Measurements from ENCODE around the gene LMF1. TPM values are rescaled to one million over a fixed set of nuclear protein-coding genes. Genes with fewer than 3 reads are reported as not detected.
"Not testable (repeated sequence)": the region's sequence is repeated elsewhere in the genome, so short reads cannot be mapped to it uniquely, and the experiment has no call there.

Gene LMF1
- total RNA-seq, 1 experiment from 2014 or later = 13.5 TPM

DNA sequence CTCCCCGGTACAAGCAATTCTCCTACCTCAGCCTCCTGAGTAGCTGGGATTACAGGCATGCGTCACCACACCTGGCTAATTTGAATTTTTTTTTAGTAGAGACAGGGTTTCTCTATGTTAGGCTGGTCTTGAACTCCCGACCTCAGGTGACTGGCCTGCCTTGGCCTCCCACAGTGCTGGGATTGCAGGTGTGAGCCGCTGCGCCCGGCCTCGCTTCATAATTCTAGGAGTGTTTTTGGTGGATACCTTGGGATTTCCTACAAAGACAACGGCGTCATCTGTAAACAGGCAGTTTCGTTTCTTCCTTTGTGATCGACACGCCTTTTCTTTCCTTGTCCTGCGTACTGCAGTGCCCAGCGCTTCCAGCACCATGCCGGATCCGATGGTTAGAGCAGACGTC lies 109.3 kb downstream of the LMF1 start:
- H3K4me2 ChIP-seq (ENCODE audit: low read length) = no peak overlapping the region
- no peak overlapping the region for H3K27ac ChIP-seq (ENCODE audit: low read length)
- H4K20me1 ChIP-seq (ENCODE audit: low read length) = no peaks in the 10 kb centered on the region
- no peak overlapping the region for H3K4me3 ChIP-seq (ENCODE audit: low read length)
- TF ChIP-seq EZH2 (IDR thresholded peaks at IDR 0.05; ENCODE audit: low read length, unreplicated experiment) = no peak
- TF ChIP-seq EZH2phosphoT487 (IDR thresholded peaks at IDR 0.05; ENCODE audit: borderline replicate concordance, low read length) = no peak
- TF ChIP-seq, protein P1, sequence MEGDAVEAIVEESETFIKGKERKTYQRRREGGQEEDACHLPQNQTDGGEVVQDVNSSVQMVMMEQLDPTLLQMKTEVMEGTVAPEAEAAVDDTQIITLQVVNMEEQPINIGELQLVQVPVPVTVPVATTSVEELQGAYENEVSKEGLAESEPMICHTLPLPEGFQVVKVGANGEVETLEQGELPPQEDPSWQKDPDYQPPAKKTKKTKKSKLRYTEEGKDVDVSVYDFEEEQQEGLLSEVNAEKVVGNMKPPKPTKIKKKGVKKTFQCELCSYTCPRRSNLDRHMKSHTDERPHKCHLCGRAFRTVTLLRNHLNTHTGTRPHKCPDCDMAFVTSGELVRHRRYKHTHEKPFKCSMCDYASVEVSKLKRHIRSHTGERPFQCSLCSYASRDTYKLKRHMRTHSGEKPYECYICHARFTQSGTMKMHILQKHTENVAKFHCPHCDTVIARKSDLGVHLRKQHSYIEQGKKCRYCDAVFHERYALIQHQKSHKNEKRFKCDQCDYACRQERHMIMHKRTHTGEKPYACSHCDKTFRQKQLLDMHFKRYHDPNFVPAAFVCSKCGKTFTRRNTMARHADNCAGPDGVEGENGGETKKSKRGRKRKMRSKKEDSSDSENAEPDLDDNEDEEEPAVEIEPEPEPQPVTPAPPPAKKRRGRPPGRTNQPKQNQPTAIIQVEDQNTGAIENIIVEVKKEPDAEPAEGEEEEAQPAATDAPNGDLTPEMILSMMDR (conservative IDR thresholded peaks at IDR 0.05; ENCODE audit: low read depth, low read length) = no peak
- no peaks in the 10 kb centered on the region for H3K36me3 ChIP-seq (ENCODE audit: low read depth, low read length)
- H3K9ac ChIP-seq (ENCODE audit: low read length) = no peak overlapping the region
- no peaks in the 10 kb centered on the region for H3K9me3 ChIP-seq (ENCODE audit: low read length)
- CTCF ChIA-PET = no interaction called here
- no peak for ATAC-seq
- H3K9me2 ChIP-seq (replicated peaks; ENCODE audit: low read length) = no peaks in the 10 kb centered on the region
- H2AFZ ChIP-seq (ENCODE audit: low read length) = no peak overlapping the region
- no peaks in the 10 kb centered on the region for H3K79me2 ChIP-seq (ENCODE audit: low read length)
- no peaks in the 10 kb centered on the region for H3F3A ChIP-seq (ENCODE audit: low read length, unreplicated experiment)
- no TSS peak for BruUV-seq (replicated peaks)
- no peak for DNase-seq
- POLR2A ChIA-PET (ENCODE audit: unreplicated experiment) = no interaction called here
- no peaks in the 10 kb centered on the region for H3K27me3 ChIP-seq (ENCODE audit: low read length)
- intact Hi-C loops (cut with micrococcal nuclease) = no loop called here
- no peaks in the 10 kb centered on the region for H3K4me1 ChIP-seq (ENCODE audit: insufficient read depth, low read length)

DNA sequence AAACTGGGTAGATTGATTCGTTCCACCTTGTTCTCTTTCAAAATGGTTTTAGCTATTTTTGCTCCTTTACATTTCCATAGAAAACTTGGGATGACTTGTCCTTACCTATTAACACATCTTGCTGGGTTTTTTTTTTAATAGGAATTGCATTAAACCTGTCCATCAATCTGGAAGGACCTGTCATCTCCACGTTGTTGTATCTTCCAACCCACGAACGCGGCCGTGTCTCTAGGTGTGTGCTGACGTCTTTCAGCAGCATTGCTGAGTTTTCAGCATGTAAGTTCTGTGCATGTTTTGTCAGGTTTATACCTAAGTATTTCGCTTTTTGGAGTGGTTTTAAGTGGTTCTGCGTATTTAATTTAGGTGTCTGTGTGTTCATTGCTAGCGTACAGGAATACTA lies 109.9 kb downstream of the LMF1 start:
- H3K79me2 ChIP-seq (ENCODE audit: low read length) = no peaks in the 10 kb centered on the region
- CTCF ChIA-PET = no interaction called here
- BruUV-seq (replicated peaks) = TSS peak; percentile 14

DNA sequence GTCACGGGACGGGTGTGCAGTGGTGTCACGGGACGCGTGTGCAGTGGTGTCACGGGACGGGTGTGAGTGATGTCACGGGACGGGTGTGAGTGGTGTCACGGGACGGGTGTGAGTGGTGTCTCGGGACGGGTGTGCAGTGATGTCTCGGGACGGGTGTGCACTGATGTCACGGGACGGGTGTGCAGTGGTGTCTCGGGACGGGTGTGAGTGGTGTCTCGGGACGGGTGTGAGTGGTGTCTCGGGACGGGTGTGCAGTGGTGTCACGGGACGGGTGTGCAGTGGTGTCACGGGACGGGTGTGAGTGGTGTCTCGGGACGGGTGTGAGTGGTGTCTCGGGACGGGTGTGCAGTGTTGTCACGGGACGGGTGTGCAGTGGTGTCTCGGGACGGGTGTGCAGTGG lies 111.8 kb downstream of the LMF1 start:
- H3K4me1 ChIP-seq (ENCODE audit: insufficient read depth, low read length); H3K36me3 ChIP-seq (ENCODE audit: low read depth, low read length); BruUV-seq (replicated peaks); intact Hi-C loops (cut with micrococcal nuclease); H3K27ac ChIP-seq (ENCODE audit: low read length); H3K9me3 ChIP-seq (ENCODE audit: low read length); H3K79me2 ChIP-seq (ENCODE audit: low read length); H2AFZ ChIP-seq (ENCODE audit: low read length); H3F3A ChIP-seq (ENCODE audit: low read length, unreplicated experiment); POLR2A ChIA-PET (ENCODE audit: unreplicated experiment); DNase-seq; H4K20me1 ChIP-seq (ENCODE audit: low read length); H3K4me3 ChIP-seq (ENCODE audit: low read length); H3K27me3 ChIP-seq (ENCODE audit: low read length); H3K9me2 ChIP-seq (replicated peaks; ENCODE audit: low read length); H3K9ac ChIP-seq (ENCODE audit: low read length); H3K4me2 ChIP-seq (ENCODE audit: low read length); ATAC-seq; CTCF ChIA-PET: not testable (repeated sequence)

More for the DNA sequence above, 109.9 kb downstream of the LMF1 start:
- DNase-seq = no peak
- Histone ChIP-seq H3K27me3 (ENCODE audit: low read length) (no peaks in the 10 kb centered on the region), H4K20me1 (ENCODE audit: low read length) (no peaks in the 10 kb centered on the region), H3K4me1 (ENCODE audit: insufficient read depth, low read length) (no peaks in the 10 kb centered on the region), H3K27ac (ENCODE audit: low read length) (no peak overlapping the region), H2AFZ (ENCODE audit: low read length) (no peak overlapping the region), H3K9me2 (replicated peaks; ENCODE audit: low read length) (no peaks in the 10 kb centered on the region), H3K9ac (ENCODE audit: low read length) (no peak overlapping the region), H3F3A (ENCODE audit: low read length, unreplicated experiment) (no peaks in the 10 kb centered on the region), H3K4me3 (ENCODE audit: low read length) (no peak overlapping the region), H3K9me3 (ENCODE audit: low read length) (no peaks in the 10 kb centered on the region), H3K4me2 (ENCODE audit: low read length) (no peak overlapping the region), H3K36me3 (ENCODE audit: low read depth, low read length) (no peaks in the 10 kb centered on the region)
- no peak for ATAC-seq
- TF ChIP-seq EZH2 (IDR thresholded peaks at IDR 0.05; ENCODE audit: low read length, unreplicated experiment) (no peak), EZH2phosphoT487 (IDR thresholded peaks at IDR 0.05; ENCODE audit: borderline replicate concordance, low read length) (no peak)
- TF ChIP-seq, protein P1 (conservative IDR thresholded peaks at IDR 0.05; ENCODE audit: low read depth, low read length) = no peak
- intact Hi-C loops (cut with micrococcal nuclease) = no loop called here
- POLR2A ChIA-PET (ENCODE audit: unreplicated experiment) = no interaction called here

DNA sequence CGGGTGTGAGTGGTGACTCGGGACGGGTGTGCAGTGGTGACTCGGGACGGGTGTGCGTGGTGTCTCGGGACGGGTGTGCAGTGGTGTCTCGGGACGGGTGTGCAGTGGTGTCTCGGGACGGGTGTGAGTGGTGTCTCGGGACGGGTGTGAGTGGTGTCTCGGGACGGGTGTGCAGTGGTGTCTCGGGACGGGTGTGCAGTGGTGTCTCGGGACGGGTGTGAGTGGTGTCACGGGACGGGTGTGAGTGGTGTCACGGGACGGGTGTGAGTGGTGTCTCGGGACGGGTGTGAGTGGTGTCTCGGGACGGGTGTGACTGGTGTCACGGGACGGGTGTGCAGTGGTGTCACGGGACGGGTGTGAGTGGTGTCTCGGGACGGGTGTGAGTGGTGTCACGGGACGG lies 112.3 kb downstream of the LMF1 start:
- POLR2A ChIA-PET (ENCODE audit: unreplicated experiment); H3K9ac ChIP-seq (ENCODE audit: low read length); H3K27ac ChIP-seq (ENCODE audit: low read length); DNase-seq; H3K4me1 ChIP-seq (ENCODE audit: insufficient read depth, low read length); CTCF ChIA-PET; BruUV-seq (replicated peaks); H3F3A ChIP-seq (ENCODE audit: low read length, unreplicated experiment); H4K20me1 ChIP-seq (ENCODE audit: low read length); intact Hi-C loops (cut with micrococcal nuclease); H3K4me2 ChIP-seq (ENCODE audit: low read length); H3K4me3 ChIP-seq (ENCODE audit: low read length); H2AFZ ChIP-seq (ENCODE audit: low read length); H3K9me2 ChIP-seq (replicated peaks; ENCODE audit: low read length); ATAC-seq; H3K9me3 ChIP-seq (ENCODE audit: low read length); H3K27me3 ChIP-seq (ENCODE audit: low read length); H3K36me3 ChIP-seq (ENCODE audit: low read depth, low read length); H3K79me2 ChIP-seq (ENCODE audit: low read length): not testable (repeated sequence)
